ENCODE data around the gene UQCRH. TPM values are rescaled to one million over a fixed set of nuclear protein-coding genes. Genes with fewer than 3 reads are reported as not detected.
"Not testable (repeated sequence)": the region's sequence is repeated elsewhere in the genome, so short reads cannot be mapped to it uniquely, and the experiment has no call there.

UQCRH gene
- total RNA-seq, 4 donors from 2014 or later = 230 to 300 (median 262) TPM

- not testable (repeated sequence) for H3K27me3 ChIP-seq, H3K27ac ChIP-seq, H3K36me3 ChIP-seq, H3K4me3 ChIP-seq, H3K4me1 ChIP-seq, H3K9me3 ChIP-seq
- DNase-seq = peak in 1 of 3 donors; percentile 18
Measured at GRCh38 chr1:46329807-46330206, 26.3 kb downstream of the UQCRH start.

- not testable (repeated sequence) for DNase-seq, H3K36me3 ChIP-seq, H3K27me3 ChIP-seq, H3K4me1 ChIP-seq, H3K9me3 ChIP-seq, H3K4me3 ChIP-seq, H3K27ac ChIP-seq
Measured at GRCh38 chr1:46330381-46330780, 26.9 kb downstream of the UQCRH start.

GRCh38 chr1:46331786-46332540 is 28.5 kb downstream of the UQCRH start:
- H3K9me3 ChIP-seq, H3K27me3 ChIP-seq, H3K4me1 ChIP-seq, H3K36me3 ChIP-seq, H3K4me3 ChIP-seq: not testable (repeated sequence)
- peak in 1 of 3 donors; percentile 47 for DNase-seq
- peak overlapping the region in 2 of 4 donors; percentile 74 to 76 for H3K27ac ChIP-seq

DNA sequence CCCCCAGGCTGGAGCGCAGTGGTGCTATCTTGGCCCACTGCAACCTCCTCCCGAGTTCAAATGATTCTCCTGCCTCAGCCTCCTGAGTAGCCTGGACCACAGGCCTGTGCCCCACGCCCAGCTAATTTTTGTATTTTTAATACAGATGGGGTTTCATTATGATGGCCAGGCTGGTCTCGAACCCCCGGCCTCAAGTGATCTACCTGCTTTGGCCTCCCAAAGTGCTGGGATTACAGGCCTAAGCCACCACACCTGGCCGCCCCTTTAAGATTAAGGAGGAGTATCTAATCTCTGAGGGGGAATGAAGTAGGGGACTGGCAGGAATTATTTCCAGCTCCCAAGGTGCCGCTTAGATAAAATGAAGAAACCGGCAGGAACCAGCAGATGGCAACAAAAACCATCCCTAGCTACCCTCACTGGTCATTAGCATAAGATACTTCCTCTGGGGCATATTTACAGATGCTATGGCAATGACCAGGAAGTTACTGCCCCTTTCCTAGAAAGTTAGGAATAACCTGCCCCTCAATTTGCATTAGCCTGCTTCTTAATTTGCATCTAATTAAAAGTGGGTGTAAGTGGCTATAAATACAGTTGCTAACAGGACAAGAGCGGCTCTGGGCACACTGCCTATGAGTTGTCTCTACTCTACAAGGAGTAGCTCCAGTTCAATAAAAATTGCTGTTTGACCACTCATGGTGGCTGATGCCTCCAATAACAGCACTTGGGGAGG is 30.0 kb downstream of the UQCRH start:
- Histone ChIP-seq H3K4me1 (no peaks in the 10 kb centered on the region), H3K36me3 (no peaks in the 10 kb centered on the region), H3K9me3 (no peaks in the 10 kb centered on the region), H3K27me3 (no peaks in the 10 kb centered on the region), H3K4me3 (no peak overlapping the region), H3K27ac (no peak overlapping the region)
- DNase-seq = peak in 1 of 3 donors; percentile 56
- no peak for TF ChIP-seq POLR2A (IDR thresholded peaks at IDR 0.05)
- TF ChIP-seq CTCF (IDR thresholded peaks at IDR 0.05) = peak in 4 of 6 experiments; percentile 30 to 50 (median 40)

DNA sequence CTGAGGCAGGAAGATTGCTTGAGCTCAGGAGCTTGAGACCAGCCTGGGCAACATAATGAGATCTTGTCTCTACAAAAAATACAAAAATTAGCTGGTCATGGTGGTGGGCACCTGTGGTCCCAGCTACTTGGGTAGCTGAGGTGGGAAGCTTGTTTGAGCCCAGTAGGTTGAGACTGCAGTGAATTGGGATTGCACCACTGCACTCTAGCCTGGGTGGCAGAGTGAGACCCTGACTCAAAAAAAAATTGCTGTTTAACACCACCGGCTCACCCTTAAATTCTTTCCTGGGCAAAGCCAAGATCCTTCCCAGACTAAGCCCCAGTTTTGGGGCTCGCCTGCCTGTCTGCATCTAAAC is 30.5 kb downstream of the UQCRH start:
- TF ChIP-seq CTCF (IDR thresholded peaks at IDR 0.05) (no peak), POLR2A (IDR thresholded peaks at IDR 0.05) (no peak)
- H3K36me3 ChIP-seq = no peaks in the 10 kb centered on the region
- H3K4me3 ChIP-seq = no peak overlapping the region

GRCh38 chr1:46335081-46335480 is 31.6 kb downstream of the UQCRH start:
- Histone ChIP-seq H3K27ac (no peak overlapping the region), H3K36me3 (no peaks in the 10 kb centered on the region), H3K9me3 (no peaks in the 10 kb centered on the region), H3K4me1 (peaks cover 0 to 5% (median 0%) of the 10 kb centered on the region in 4 donors), H3K4me3 (no peak overlapping the region), H3K27me3 (no peaks in the 10 kb centered on the region)
- TF ChIP-seq CTCF (IDR thresholded peaks at IDR 0.05) = no peak
- no peak for TF ChIP-seq POLR2A (IDR thresholded peaks at IDR 0.05)
- DNase-seq = no peak

More for the DNA sequence above, 30.5 kb downstream of the UQCRH start:
- no peak for DNase-seq
- no peak overlapping the region for H3K27ac ChIP-seq
- H3K4me1 ChIP-seq = no peaks in the 10 kb centered on the region
- no peaks in the 10 kb centered on the region for H3K9me3 ChIP-seq
- H3K27me3 ChIP-seq = no peaks in the 10 kb centered on the region

DNA sequence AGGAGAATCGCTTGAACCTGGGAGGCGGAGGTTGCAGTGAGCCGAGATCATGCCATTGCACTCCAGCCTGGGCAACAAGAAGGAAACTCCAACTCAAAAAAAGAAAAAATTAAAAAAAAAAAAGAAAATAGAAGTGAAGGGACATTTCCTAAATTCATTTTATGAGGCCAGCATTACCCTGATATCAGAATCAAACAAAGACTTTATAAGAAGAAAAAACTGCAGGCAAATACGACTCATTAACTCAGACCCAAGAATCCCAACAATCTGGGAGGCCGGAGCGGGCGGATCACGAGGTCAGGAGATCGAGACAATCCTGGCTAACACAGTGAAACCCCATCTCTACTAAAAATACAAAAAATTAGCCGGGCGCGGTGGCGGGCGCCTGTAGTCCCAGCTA is 33.9 kb downstream of the UQCRH start:
- H3K36me3 ChIP-seq, H3K27me3 ChIP-seq, H3K9me3 ChIP-seq, H3K4me3 ChIP-seq, DNase-seq: not testable (repeated sequence)
- H3K4me1 ChIP-seq = peaks cover 0 to 13% (median 0%) of the 10 kb centered on the region in 4 donors
- H3K27ac ChIP-seq = peak overlapping the region in 1 of 4 donors; percentile 55

All from Peyer's patch (tissue), 4 donors.